IPS DF 6.9 (cell line): ENCODE measurements around the gene KLC3.
"Not testable (repeated sequence)": the region's sequence is repeated elsewhere in the genome, so short reads cannot be mapped to it uniquely, and the experiment has no call there.

Experiments
- DNase-seq: peaks from one replicate; pipeline ENCODE4 v3.0.0-alpha.2; 2013; ENCODE audit warnings: low read depth, low spot score
- H3K27ac ChIP-seq: one replicate; pipeline ENCODE4 v1.5.1; 2013; ENCODE audit warnings: low read length, control low read depth
- H3K27me3 ChIP-seq: 2 replicates; pipeline ENCODE4 v1.6.1; 2013; ENCODE audit warnings: mild to moderate bottlenecking, low read length; ENCODE audit not compliant: control insufficient read depth, insufficient read depth
- H3K36me3 ChIP-seq: 2 replicates; pipeline ENCODE4 v1.6.1; 2013; ENCODE audit warnings: low read length; ENCODE audit not compliant: control insufficient read depth, insufficient read depth
- H3K4me1 ChIP-seq: 2 replicates; pipeline ENCODE4 v1.6.1; 2013; ENCODE audit warnings: low read length; ENCODE audit not compliant: control insufficient read depth, insufficient read depth
- H3K4me3 ChIP-seq: 2 replicates; pipeline ENCODE4 v1.5.1; 2013; ENCODE audit warnings: mild to moderate bottlenecking, low read length
- H3K9me3 ChIP-seq: 2 replicates; pipeline ENCODE4 v1.6.1; 2013; ENCODE audit warnings: low read length, inconsistent platforms; ENCODE audit not compliant: control insufficient read depth, insufficient read depth
- WGBS: extraction: QIAGEN DNeasy Blood & Tissue Kit; methylation state at CpG from one replicate; pipeline ENCODE4 v1.1.7; 2013; ENCODE audit warnings: mixed read lengths, missing lambda C conversion rate; ENCODE audit not compliant: insufficient read length, insufficient coverage; 5-methylcytosine and 5-hydroxymethylcytosine counted together

The KLC3 gene

GRCh38 chr19:45303269-45304060 lies 37.1 kb upstream of the KLC3 start:
- no CpG with 5 or more reads among the region's 12 CpGs for WGBS
- Histone ChIP-seq H3K4me1 (peaks cover 4% of the 10 kb centered on the region; the same call in 1 of the 2 replicates), H3K4me3 (no peak overlapping the region), H3K27me3 (no peaks in the 10 kb centered on the region), H3K9me3 (no peaks in the 10 kb centered on the region), H3K27ac (no peak overlapping the region), H3K36me3 (0 out of 2 replicates have a peak, but pooled peaks cover 2% of the 10 kb centered on the region)
- no peak for DNase-seq

GRCh38 chr19:45304141-45304926 lies 36.2 kb upstream of the KLC3 start:
- H3K27me3 ChIP-seq = no peaks in the 10 kb centered on the region
- no peak for DNase-seq
- H3K9me3 ChIP-seq = no peaks in the 10 kb centered on the region
- H3K27ac ChIP-seq = no peak overlapping the region
- peaks cover 4% of the 10 kb centered on the region; the same call in 1 of the 2 replicates for H3K4me1 ChIP-seq
- no peak overlapping the region for H3K4me3 ChIP-seq
- 0 out of 2 replicates have a peak, but pooled peaks cover 2% of the 10 kb centered on the region for H3K36me3 ChIP-seq
- WGBS = no CpG with 5 or more reads among the region's 4 CpGs

DNA sequence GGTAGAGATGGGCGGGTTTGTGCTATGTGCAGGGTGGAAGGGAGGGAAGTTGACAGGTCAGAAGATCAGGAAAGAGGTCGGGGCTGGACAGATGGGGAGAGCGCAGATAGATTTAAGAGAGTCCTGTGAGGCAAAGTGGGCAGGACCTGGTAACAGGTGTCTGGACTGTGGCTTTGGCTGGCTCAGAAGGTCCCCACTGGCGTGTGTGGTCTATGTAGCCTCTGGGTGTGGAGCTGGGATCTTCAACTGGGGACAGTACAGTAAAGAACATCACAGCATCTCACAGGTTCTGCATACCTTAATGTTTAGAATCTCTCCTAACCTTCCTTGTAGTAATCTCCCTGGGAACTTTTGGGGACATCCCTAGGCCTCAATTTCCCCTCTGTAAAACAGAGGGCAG lies 35.5 kb upstream of the KLC3 start:
- no CpG with 5 or more reads among the region's 4 CpGs for WGBS
- no peak for DNase-seq
- H3K9me3 ChIP-seq = no peaks in the 10 kb centered on the region
- H3K4me1 ChIP-seq = peaks cover 4% of the 10 kb centered on the region; the same call in 1 of the 2 replicates
- no peak overlapping the region for H3K4me3 ChIP-seq
- H3K36me3 ChIP-seq = no peaks in the 10 kb centered on the region
- H3K27ac ChIP-seq = no peak overlapping the region
- no peaks in the 10 kb centered on the region for H3K27me3 ChIP-seq

GRCh38 chr19:45305421-45305820 lies 35.1 kb upstream of the KLC3 start:
- no peak for DNase-seq
- no CpG with 5 or more reads among the region's 5 CpGs for WGBS

DNA sequence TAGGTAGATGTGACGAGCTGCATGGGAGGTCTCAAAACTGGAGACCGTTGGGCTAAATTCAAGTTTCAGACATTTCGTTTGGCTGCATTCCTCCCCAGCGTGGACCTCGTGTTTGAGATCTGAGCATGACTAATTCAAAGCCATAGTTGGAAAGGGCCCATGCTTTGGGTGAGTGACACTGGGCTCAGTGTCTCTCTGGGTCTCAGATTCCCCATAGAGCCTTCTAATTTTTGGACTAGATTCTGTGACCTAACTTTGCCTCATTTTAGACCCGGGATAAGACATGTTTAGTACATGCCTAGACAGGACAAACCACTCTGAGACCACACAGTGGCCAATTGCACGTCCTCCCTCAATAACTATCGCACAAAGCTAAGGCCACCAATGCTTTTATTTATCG lies 34.5 kb upstream of the KLC3 start:
- no peak overlapping the region for H3K27ac ChIP-seq
- no peaks in the 10 kb centered on the region for H3K9me3 ChIP-seq
- no peak for DNase-seq
- H3K36me3 ChIP-seq = no peaks in the 10 kb centered on the region
- H3K4me1 ChIP-seq = peaks cover 4% of the 10 kb centered on the region; the same call in 1 of the 2 replicates
- no CpG with 5 or more reads among the region's 9 CpGs for WGBS
- no peak overlapping the region for H3K4me3 ChIP-seq
- no peaks in the 10 kb centered on the region for H3K27me3 ChIP-seq

More at GRCh38 chr19:45305421-45305820, 35.1 kb upstream of the KLC3 start:
- no peaks in the 10 kb centered on the region for H3K27me3 ChIP-seq
- no peaks in the 10 kb centered on the region for H3K9me3 ChIP-seq
- no peak overlapping the region for H3K27ac ChIP-seq
- peaks cover 4% of the 10 kb centered on the region; the same call in 1 of the 2 replicates for H3K4me1 ChIP-seq
- no peaks in the 10 kb centered on the region for H3K36me3 ChIP-seq
- H3K4me3 ChIP-seq = no peak overlapping the region

GRCh38 chr19:45306518-45307027 lies 34.0 kb upstream of the KLC3 start:
- H3K27ac ChIP-seq = no peak overlapping the region
- no peak for DNase-seq
- peaks cover 4% of the 10 kb centered on the region; the same call in 1 of the 2 replicates for H3K4me1 ChIP-seq
- no peaks in the 10 kb centered on the region for H3K27me3 ChIP-seq
- H3K9me3 ChIP-seq = no peaks in the 10 kb centered on the region
- no peaks in the 10 kb centered on the region for H3K36me3 ChIP-seq
- no CpG with 5 or more reads among the region's 18 CpGs for WGBS
- H3K4me3 ChIP-seq = no peak overlapping the region

GRCh38 chr19:45307361-45307760 lies 33.2 kb upstream of the KLC3 start:
- Histone ChIP-seq H3K36me3 (no peaks in the 10 kb centered on the region), H3K4me3 (no peak overlapping the region), H3K4me1 (peaks cover 4% of the 10 kb centered on the region; the same call in 1 of the 2 replicates), H3K27ac (no peak overlapping the region), H3K9me3 (no peaks in the 10 kb centered on the region), H3K27me3 (no peaks in the 10 kb centered on the region)
- no peak for DNase-seq
- WGBS = no CpG with 5 or more reads among the region's 19 CpGs

DNA sequence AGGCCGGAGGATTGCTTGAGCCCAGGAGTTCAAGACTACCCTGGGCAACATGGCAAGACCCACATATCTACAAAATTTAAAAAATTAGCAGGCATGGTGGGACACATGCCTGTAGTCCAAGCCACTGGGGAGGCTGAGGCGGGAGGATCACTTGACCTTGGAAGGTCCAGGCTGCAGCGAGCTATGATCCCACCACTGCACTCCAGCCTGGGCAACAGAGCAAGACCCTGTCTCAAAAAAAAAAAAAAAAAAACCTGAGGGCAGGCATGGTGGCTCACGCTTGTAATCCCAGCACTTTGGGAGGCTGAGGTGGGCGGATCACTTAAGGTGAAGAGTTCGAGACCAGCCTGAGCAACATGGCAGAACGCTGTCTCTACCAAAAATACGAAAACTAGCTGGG lies 31.2 kb upstream of the KLC3 start:
- H3K27ac ChIP-seq, H3K36me3 ChIP-seq, H3K4me3 ChIP-seq, H3K4me1 ChIP-seq, H3K9me3 ChIP-seq, H3K27me3 ChIP-seq, DNase-seq: not testable (repeated sequence)
- no CpG with 5 or more reads among the region's 8 CpGs for WGBS

DNA sequence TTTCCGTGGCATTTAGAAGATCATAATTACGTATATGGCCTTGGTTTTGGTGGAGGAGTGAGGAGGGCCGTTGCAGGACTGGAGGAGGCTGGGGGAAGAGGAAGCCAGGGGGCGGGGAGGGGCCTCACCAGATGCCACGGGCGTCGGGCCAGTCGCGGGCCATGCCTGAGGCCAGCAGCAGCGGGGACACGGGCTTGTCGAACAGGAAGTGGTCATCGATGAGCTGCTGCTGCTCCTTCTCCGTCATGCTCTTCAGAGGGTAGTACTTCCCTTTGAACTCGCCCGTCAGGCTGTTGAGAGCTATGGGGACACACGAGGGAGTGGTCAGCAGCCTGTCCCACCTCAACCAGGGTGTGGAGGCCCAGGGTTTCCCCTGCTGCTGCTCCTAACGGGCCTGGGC lies 28.9 kb upstream of the KLC3 start:
- Histone ChIP-seq H3K36me3 (no peaks in the 10 kb centered on the region), H3K4me3 (no peak overlapping the region), H3K27me3 (peaks cover 5% of the 10 kb centered on the region), H3K9me3 (no peaks in the 10 kb centered on the region), H3K27ac (no peak overlapping the region), H3K4me1 (0 out of 2 replicates have a peak, but pooled peaks cover 1% of the 10 kb centered on the region)
- no CpG with 5 or more reads among the region's 18 CpGs for WGBS
- DNase-seq = no peak

DNA sequence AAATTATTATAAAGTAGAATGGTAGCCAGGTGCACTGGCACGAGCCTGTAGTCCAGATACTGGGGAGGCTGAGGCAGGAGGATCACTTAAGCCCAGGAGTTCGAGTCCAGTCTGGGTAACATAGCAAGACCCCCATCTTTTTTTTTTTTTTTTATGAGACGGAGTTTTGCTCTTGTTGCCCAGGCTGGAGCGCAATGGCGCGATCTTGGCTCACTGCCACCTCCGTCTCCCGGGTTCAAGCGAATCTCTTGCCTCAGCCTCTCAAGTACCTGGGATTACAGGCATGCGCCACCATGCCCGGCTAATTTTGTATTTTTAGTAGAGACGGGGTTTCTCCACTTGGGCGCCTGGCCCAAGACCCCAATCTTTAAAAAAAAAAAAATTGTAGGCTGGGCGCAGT lies 28.3 kb upstream of the KLC3 start:
- DNase-seq, H3K27ac ChIP-seq, H3K9me3 ChIP-seq, H3K4me1 ChIP-seq, H3K4me3 ChIP-seq, H3K27me3 ChIP-seq, H3K36me3 ChIP-seq: not testable (repeated sequence)
- no CpG with 5 or more reads among the region's 14 CpGs for WGBS
